ENCODE data around the gene GSE1. TPM values are rescaled to one million over a fixed set of nuclear protein-coding genes. Genes with fewer than 3 reads are reported as not detected.

Gene GSE1
- total and polyA plus RNA-seq, 3 donors from 2014 or later = 49.9 to 212 (median 188) TPM

DNA sequence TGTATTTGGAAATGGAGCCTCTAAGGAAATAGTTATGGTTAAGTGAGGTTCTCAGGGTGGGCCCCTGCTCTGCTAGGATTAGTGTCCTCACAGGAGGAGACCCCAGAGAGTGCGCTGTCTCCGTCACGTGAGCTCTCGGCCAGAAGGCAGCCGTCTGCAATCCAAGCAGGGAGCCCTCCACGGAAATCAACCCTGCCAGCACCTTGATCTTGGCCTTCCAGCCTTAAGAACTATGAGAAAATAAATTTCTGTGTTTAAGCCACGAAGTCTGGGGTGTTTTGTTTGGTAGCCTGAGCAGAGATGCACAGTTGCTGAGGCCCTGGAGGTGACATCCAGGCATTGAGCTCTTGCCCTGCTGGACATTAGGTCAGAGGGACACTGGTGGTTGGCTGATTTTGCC, 32.4 kb upstream of the GSE1 start:
- no peak overlapping the region for H3K27ac ChIP-seq
- peaks cover 29% of the 10 kb centered on the region for H3K4me1 ChIP-seq
- no peak overlapping the region for H3K4me3 ChIP-seq
- H3K9me3 ChIP-seq = no peaks in the 10 kb centered on the region
- H3K27me3 ChIP-seq = no peaks in the 10 kb centered on the region
- H3K36me3 ChIP-seq (ENCODE audit: low read depth, missing control alignments) = no peaks in the 10 kb centered on the region
- WGBS, 2 donors = 97 to 98% methylated on average over 7 of the region's 7 CpGs
- intact Hi-C loops (cut with DNase I; ENCODE audit: low total_unique reads) = no loop called here
- no peak for DNase-seq
- TF ChIP-seq, protein P1, sequence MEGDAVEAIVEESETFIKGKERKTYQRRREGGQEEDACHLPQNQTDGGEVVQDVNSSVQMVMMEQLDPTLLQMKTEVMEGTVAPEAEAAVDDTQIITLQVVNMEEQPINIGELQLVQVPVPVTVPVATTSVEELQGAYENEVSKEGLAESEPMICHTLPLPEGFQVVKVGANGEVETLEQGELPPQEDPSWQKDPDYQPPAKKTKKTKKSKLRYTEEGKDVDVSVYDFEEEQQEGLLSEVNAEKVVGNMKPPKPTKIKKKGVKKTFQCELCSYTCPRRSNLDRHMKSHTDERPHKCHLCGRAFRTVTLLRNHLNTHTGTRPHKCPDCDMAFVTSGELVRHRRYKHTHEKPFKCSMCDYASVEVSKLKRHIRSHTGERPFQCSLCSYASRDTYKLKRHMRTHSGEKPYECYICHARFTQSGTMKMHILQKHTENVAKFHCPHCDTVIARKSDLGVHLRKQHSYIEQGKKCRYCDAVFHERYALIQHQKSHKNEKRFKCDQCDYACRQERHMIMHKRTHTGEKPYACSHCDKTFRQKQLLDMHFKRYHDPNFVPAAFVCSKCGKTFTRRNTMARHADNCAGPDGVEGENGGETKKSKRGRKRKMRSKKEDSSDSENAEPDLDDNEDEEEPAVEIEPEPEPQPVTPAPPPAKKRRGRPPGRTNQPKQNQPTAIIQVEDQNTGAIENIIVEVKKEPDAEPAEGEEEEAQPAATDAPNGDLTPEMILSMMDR (IDR thresholded peaks at IDR 0.05) = no peak

DNA sequence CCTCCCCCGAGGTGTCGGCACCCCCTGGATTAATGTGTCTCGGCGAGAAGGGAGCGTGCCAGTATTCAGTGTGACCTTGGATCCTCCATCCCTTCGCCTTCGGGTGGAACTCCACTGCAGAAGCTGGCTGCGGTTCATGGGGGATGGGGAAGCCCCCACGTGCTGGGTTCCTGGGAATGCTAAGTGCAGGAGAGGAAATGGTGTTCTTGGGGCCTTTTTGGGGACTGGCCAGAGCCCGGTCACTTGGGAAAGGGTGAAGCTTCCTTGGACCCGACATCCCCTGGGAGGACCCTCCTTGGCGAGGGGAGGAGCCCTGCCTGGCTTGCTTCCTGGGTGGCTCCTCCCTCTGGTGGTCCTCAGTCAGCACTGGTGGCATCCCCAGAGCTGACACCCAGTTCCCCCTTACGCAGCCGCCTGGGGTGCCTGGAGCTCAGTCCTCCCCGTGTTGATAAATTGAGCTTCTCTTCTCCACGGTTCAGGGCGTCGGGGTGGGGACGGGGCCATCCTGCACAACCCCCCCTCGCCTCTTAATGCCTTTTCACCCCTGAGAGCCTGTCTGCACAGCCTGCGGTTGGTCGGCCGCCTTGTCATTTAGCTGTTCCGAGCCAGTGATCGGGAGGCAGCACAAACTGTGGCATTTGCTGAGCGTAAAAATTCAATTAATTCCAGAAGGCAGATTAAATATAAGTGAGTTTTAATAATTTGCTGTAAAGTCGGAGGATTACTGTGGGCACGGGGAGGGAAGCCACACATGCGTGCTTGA, 30.7 kb upstream of the GSE1 start:
- DNase-seq = no peak
- Histone ChIP-seq H3K4me3 (no peak overlapping the region), H3K9me3 (no peaks in the 10 kb centered on the region), H3K4me1 (peaks cover 33% of the 10 kb centered on the region), H3K36me3 (ENCODE audit: low read depth, missing control alignments) (no peaks in the 10 kb centered on the region), H3K27me3 (no peaks in the 10 kb centered on the region), H3K27ac (no peak overlapping the region)
- intact Hi-C loops (cut with DNase I; ENCODE audit: low total_unique reads) = no loop called here
- TF ChIP-seq, protein P1 (IDR thresholded peaks at IDR 0.05) = no peak
- no peak for TF ChIP-seq POLR2A (IDR thresholded peaks at IDR 0.05)
- 64 to 85% methylated on average over 17 to 29 of the region's 29 CpGs for WGBS, 2 donors

DNA sequence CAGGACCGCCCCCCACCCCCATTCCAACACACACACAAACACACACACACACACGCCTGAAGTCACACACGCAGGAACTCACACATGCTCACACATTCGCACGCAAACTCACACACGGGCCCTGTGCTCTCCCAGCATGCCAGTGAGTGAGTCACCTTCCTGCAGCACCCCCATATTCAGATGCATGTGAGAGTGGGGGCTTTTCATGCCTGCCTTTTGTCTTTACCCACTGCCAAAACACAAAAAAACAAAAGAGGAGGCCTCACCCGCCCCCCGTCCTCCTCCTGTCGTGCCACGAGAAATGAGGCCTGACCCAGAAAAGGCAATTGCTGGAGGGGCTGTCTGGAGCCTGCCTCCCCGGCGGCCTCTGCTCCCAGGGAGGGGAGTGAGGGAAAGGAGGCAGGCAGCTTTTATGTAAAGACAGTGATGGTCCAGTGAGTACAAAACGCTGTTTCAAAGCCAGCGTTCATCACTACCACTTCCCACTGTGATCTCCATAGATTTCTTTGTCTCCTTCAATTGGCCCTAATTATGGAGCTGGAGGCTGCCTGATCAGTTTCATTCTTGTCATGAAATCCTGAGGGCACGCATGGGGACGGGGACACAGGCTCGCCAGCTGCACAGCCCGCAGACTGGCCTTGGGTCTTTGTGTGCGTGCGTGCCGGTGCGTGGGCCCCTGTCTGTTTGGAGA, 29.5 kb upstream of the GSE1 start:
- peaks cover 29% of the 10 kb centered on the region for H3K4me1 ChIP-seq
- H3K27ac ChIP-seq = no peak overlapping the region
- H3K4me3 ChIP-seq = no peak overlapping the region
- no peaks in the 10 kb centered on the region for H3K9me3 ChIP-seq
- DNase-seq = no peak
- intact Hi-C loops (cut with DNase I; ENCODE audit: low total_unique reads) = no loop called here
- WGBS, 2 donors = 71 to 77% methylated on average over 15 to 22 of the region's 22 CpGs
- no peaks in the 10 kb centered on the region for H3K27me3 ChIP-seq
- no peaks in the 10 kb centered on the region for H3K36me3 ChIP-seq (ENCODE audit: low read depth, missing control alignments)
- TF ChIP-seq POLR2A (IDR thresholded peaks at IDR 0.05) = no peak

DNA sequence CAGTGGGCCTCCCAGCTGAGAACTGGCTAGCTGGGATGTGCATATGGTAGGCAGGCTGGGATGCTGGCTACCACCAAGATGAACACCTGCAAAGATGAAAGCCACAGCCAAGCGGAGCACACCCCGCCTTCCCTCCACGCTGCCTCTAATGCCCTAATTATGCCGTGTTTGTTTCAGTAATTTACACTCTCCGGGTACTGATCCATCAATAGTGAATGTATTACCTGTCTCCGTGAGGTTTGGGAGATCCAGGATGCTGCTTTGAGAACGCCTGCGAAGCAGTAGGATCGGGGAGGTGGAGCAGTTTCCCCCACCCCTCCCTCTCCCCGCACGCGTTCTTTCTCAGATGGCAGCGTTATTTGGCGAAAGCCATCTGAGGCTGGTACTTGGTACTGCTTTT, 28.9 kb upstream of the GSE1 start:
- 92 to 93% methylated on average over 14 of the region's 14 CpGs for WGBS, 2 donors
- Histone ChIP-seq H3K9me3 (no peaks in the 10 kb centered on the region), H3K27ac (no peak overlapping the region), H3K36me3 (ENCODE audit: low read depth, missing control alignments) (no peaks in the 10 kb centered on the region), H3K4me1 (peaks cover 29% of the 10 kb centered on the region), H3K27me3 (no peaks in the 10 kb centered on the region), H3K4me3 (no peak overlapping the region)
- no peak for DNase-seq
- intact Hi-C loops (cut with DNase I; ENCODE audit: low total_unique reads) = no loop called here
- TF ChIP-seq, protein P1 (IDR thresholded peaks at IDR 0.05) = no peak
- TF ChIP-seq POLR2A (IDR thresholded peaks at IDR 0.05) = no peak

DNA sequence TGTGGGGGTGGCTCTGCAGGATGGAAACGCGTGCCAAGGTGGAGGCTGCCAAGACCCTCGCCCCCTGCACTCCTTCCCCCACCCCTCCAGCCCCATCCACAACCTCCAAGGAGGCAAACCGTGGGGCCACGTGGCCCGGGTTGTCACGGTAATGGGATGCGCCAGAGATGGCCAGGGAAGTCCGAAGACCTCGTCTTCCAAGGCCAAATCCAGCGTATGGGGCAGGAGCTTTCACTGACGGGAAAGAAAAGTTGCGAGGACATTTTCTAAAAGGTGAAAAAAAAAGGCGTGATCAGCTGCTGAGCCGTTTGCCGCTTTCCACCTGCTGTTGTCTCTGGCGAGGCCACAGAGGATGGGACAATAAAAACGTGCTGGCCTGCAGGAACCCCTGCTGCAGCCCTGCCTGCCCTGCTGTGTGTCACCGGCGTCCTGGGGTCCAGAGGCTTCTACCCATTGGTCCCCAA, 28.3 kb upstream of the GSE1 start:
- H3K27ac ChIP-seq = no peak overlapping the region
- no peaks in the 10 kb centered on the region for H3K9me3 ChIP-seq
- TF ChIP-seq POLR2A (IDR thresholded peaks at IDR 0.05) = no peak
- TF ChIP-seq, protein P1 (IDR thresholded peaks at IDR 0.05) = no peak
- H3K36me3 ChIP-seq (ENCODE audit: low read depth, missing control alignments) = no peaks in the 10 kb centered on the region
- 75 to 78% methylated on average over 20 of the region's 20 CpGs for WGBS, 2 donors
- H3K4me1 ChIP-seq = peaks cover 24% of the 10 kb centered on the region
- no peak for DNase-seq
- no peaks in the 10 kb centered on the region for H3K27me3 ChIP-seq
- no peak overlapping the region for H3K4me3 ChIP-seq
- intact Hi-C loops (cut with DNase I; ENCODE audit: low total_unique reads) = no loop called here

Data from testis (tissue), 3 donors.